ENCODE results near the gene BCO1. TPM values are rescaled to one million over a fixed set of nuclear protein-coding genes. Genes with fewer than 3 reads are reported as not detected.

The BCO1 gene
- total RNA-seq, 2 donors from 2014 or later, result 0.42 to 0.62 TPM

GRCh38 chr16:81251871-81252270 lies 13.4 kb downstream of the BCO1 start:
- Mint-ChIP-seq H3K9me3 (no peaks in the 10 kb centered on the region), H3K27ac (no peak overlapping the region), H3K4me3 (no peak overlapping the region), H3K4me1 (no peaks in the 10 kb centered on the region), H3K27me3 (ENCODE audit: insufficient read depth) (no peaks in the 10 kb centered on the region), H3K36me3 (ENCODE audit: low read depth) (no peaks in the 10 kb centered on the region)
- no peak overlapping the region for H3K4me3 ChIP-seq (ENCODE audit: low read length)
- H3K36me3 ChIP-seq (ENCODE audit: control insufficient read depth, insufficient read depth, low read length), result no peaks in the 10 kb centered on the region
- DNase-seq, result no peak
- H3K4me1 ChIP-seq (ENCODE audit: control insufficient read depth, insufficient read depth, low read length), result no peaks in the 10 kb centered on the region
- no peak for TF ChIP-seq CTCF (conservative IDR thresholded peaks at IDR 0.05)
- no peak overlapping the region for H3K27ac ChIP-seq (ENCODE audit: low read depth, low read length)
- no peaks in the 10 kb centered on the region for H3K27me3 ChIP-seq (ENCODE audit: control insufficient read depth, insufficient read depth, low read length, poor library complexity, severe bottlenecking)
- no peaks in the 10 kb centered on the region for H3K9me3 ChIP-seq (ENCODE audit: control insufficient read depth, low read length)
- H3K9ac ChIP-seq (ENCODE audit: extremely low read depth, low read length, poor library complexity, severe bottlenecking), result no peak overlapping the region
- WGBS, 2 experiments (ENCODE audit: insufficient coverage in 1 of 2, insufficient read length in 1 of 2), result 92 to 94% methylated on average over 2 of the region's 2 CpGs

- Histone ChIP-seq H3K36me3 (ENCODE audit: control insufficient read depth, insufficient read depth, low read length) (no peaks in the 10 kb centered on the region), H3K4me1 (ENCODE audit: control insufficient read depth, insufficient read depth, low read length) (no peaks in the 10 kb centered on the region), H3K27ac (ENCODE audit: low read depth, low read length) (no peak overlapping the region), H3K4me3 (ENCODE audit: low read length) (no peak overlapping the region), H3K9me3 (ENCODE audit: control insufficient read depth, low read length) (no peaks in the 10 kb centered on the region), H3K9ac (ENCODE audit: extremely low read depth, low read length, poor library complexity, severe bottlenecking) (no peak overlapping the region), H3K27me3 (ENCODE audit: control insufficient read depth, insufficient read depth, low read length, poor library complexity, severe bottlenecking) (no peaks in the 10 kb centered on the region)
- Mint-ChIP-seq H3K36me3 (ENCODE audit: low read depth) (no peaks in the 10 kb centered on the region), H3K27me3 (ENCODE audit: insufficient read depth) (no peaks in the 10 kb centered on the region), H3K27ac (no peak overlapping the region), H3K4me1 (no peaks in the 10 kb centered on the region), H3K9me3 (no peaks in the 10 kb centered on the region), H3K4me3 (no peak overlapping the region)
- no peak for DNase-seq
- 91 to 100% methylated on average over 4 to 5 of the region's 5 CpGs for WGBS, 2 experiments (ENCODE audit: insufficient coverage in 1 of 2, insufficient read length in 1 of 2)
- TF ChIP-seq CTCF (conservative IDR thresholded peaks at IDR 0.05), result no peak
These were observed 14.7 kb downstream of the BCO1 start for GRCh38 chr16:81253141-81253540.

GRCh38 chr16:81254922-81255526 lies 16.5 kb downstream of the BCO1 start:
- H3K36me3 Mint-ChIP-seq (ENCODE audit: low read depth), result no peaks in the 10 kb centered on the region
- no peaks in the 10 kb centered on the region for H3K9me3 Mint-ChIP-seq
- H3K27ac Mint-ChIP-seq, result no peak overlapping the region
- no peak for TF ChIP-seq CTCF (conservative IDR thresholded peaks at IDR 0.05)
- no peak overlapping the region for H3K27ac ChIP-seq (ENCODE audit: low read depth, low read length)
- H3K9me3 ChIP-seq (ENCODE audit: control insufficient read depth, low read length), result no peaks in the 10 kb centered on the region
- H3K9ac ChIP-seq (ENCODE audit: extremely low read depth, low read length, poor library complexity, severe bottlenecking), result no peak overlapping the region
- no peak overlapping the region for H3K4me3 ChIP-seq (ENCODE audit: low read length)
- H3K4me3 Mint-ChIP-seq, result no peak overlapping the region
- H3K36me3 ChIP-seq (ENCODE audit: control insufficient read depth, insufficient read depth, low read length), result no peaks in the 10 kb centered on the region
- DNase-seq, result no peak
- 92 to 93% methylated on average over 4 to 5 of the region's 5 CpGs for WGBS, 2 experiments (ENCODE audit: insufficient coverage in 1 of 2, insufficient read length in 1 of 2)
- H3K27me3 ChIP-seq (ENCODE audit: control insufficient read depth, insufficient read depth, low read length, poor library complexity, severe bottlenecking), result no peaks in the 10 kb centered on the region
- H3K4me1 Mint-ChIP-seq, result no peaks in the 10 kb centered on the region
- H3K27me3 Mint-ChIP-seq (ENCODE audit: insufficient read depth), result no peaks in the 10 kb centered on the region
- no peaks in the 10 kb centered on the region for H3K4me1 ChIP-seq (ENCODE audit: control insufficient read depth, insufficient read depth, low read length)

All from endodermal cell (in vitro differentiated cells).